Measurements from ENCODE around the gene BCKDK. TPM values are rescaled to one million over a fixed set of nuclear protein-coding genes. Genes with fewer than 3 reads are reported as not detected.

Gene BCKDK
- polyA plus RNA-seq, 1 of the 3 experiments (the other 2 are of a cell fraction), result 73.2 TPM

DNA sequence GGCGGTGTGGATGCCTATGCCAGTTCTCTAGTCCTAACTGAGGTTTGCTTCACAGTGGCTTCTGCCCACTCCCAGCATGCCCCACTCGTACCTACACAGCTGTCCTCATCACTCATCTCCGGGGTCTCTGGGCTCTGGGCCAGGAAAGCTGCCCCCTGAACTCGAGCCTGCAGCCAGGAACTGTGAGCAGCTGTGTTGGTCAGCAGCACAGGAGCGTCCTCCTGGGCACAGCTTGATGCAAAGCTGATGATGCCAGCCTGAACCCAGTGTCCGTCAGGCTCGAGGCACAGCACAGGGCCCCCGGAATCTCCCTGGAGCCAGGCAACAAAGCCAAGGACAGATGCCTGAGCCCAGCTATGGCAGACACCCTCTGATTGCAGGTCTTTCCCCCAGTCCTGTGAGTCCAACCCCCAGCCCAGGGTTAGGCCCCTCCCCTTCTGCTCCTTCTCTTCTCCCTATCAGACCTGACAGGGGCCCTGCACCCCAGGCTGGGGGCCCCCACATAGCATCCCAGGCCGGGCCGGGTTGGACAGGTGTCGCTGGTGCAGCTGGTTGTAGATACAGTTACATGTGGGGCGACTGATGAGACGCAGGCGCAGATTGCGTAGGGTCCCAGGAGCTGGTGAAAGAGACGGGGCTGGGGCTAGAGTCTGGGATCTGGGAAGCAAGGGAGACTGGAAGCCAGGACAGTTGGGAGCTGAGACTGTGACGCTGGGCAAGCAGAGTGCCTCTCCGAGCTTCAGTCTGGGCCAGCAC lies 22.1 kb upstream of the BCKDK start:
- ChIA-PET POLR2A (interaction anchor here (0.9 to 2.1 kb wide), 3 partner anchors 8 to 31 kb away, joined by 3 to 5 read pairs (median 5); partner anchors contain the start of genes KAT8 and ZNF668), CTCF (interaction anchor here (3.0 kb wide), 1 partner anchor 57 kb away, joined by 12 read pairs; no protein-coding TSS in a partner anchor)
- H3K4me3 ChIP-seq (ENCODE audit: low read depth in 2 of 2, low read length in 1 of 2), result no peak overlapping the region
- DNase-seq, result no peak
- H3F3A ChIP-seq (replicated peaks; ENCODE audit: insufficient read depth), result no peaks in the 10 kb centered on the region
- peaks cover 35% of the 10 kb centered on the region for H3K79me2 ChIP-seq (ENCODE audit: insufficient read depth)
- H3K9me2 ChIP-seq, result no peaks in the 10 kb centered on the region
- H3K9ac ChIP-seq, result no peak overlapping the region
- H3K4me1 ChIP-seq (ENCODE audit: control insufficient read depth in 1 of 2, insufficient read depth in 2 of 2, low read depth in 1 of 2, low read length in 1 of 2), result peaks cover 0 to 8% of the 10 kb centered on the region in 2 experiments; a peak in 2 of 4 replicates
- H3K36me3 ChIP-seq (replicated peaks in 1 of 2; ENCODE audit: control insufficient read depth in 1 of 2, insufficient read depth in 2 of 2, low read length in 1 of 2), result peaks cover 12 to 36% of the 10 kb centered on the region in 2 experiments
- no peak overlapping the region for H2AFZ ChIP-seq (ENCODE audit: low read depth)
- no peak overlapping the region for H3K27ac ChIP-seq (ENCODE audit: low read depth in 2 of 2, low read length in 1 of 2)
- TF ChIP-seq MXI1 (IDR thresholded peaks at IDR 0.05; ENCODE audit: low read depth, low read length) (no peak), RAD21 (IDR thresholded peaks at IDR 0.05; ENCODE audit: low read length) (no peak), TEAD4 (IDR thresholded peaks at IDR 0.05; ENCODE audit: borderline replicate concordance, insufficient read depth) (no peak), NRF1 (IDR thresholded peaks at IDR 0.05; ENCODE audit: low read depth, low read length) (no peak), FOSL2 (IDR thresholded peaks at IDR 0.05; ENCODE audit: borderline replicate concordance, low read depth) (no peak), RFX5 (IDR thresholded peaks at IDR 0.05; ENCODE audit: low read length) (no peak), EZH2phosphoT487 (IDR thresholded peaks at IDR 0.05; ENCODE audit: borderline replicate concordance, low read depth) (no peak), SIN3A (IDR thresholded peaks at IDR 0.05; ENCODE audit: borderline replicate concordance, low read depth, low read length) (no peak), ELF1 (IDR thresholded peaks at IDR 0.05) (no peak), NFIC (IDR thresholded peaks at IDR 0.05; ENCODE audit: borderline replicate concordance) (no peak)
- TF ChIP-seq, protein P1, sequence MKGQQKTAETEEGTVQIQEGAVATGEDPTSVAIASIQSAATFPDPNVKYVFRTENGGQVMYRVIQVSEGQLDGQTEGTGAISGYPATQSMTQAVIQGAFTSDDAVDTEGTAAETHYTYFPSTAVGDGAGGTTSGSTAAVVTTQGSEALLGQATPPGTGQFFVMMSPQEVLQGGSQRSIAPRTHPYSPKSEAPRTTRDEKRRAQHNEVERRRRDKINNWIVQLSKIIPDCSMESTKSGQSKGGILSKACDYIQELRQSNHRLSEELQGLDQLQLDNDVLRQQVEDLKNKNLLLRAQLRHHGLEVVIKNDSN (IDR thresholded peaks at IDR 0.05; ENCODE audit: borderline replicate concordance, low read depth), result no peak
- H4K20me1 ChIP-seq (ENCODE audit: insufficient read depth), result peaks cover 8% of the 10 kb centered on the region; the same call in 1 of the 2 replicates
- H3K9me3 ChIP-seq, result no peaks in the 10 kb centered on the region
- no peak overlapping the region for H3K4me2 ChIP-seq
- WGBS (ENCODE audit: low lambda C conversion rate), result 85% methylated on average over 14 of the region's 18 CpGs
- H3K27me3 ChIP-seq (ENCODE audit: insufficient read depth), result no peaks in the 10 kb centered on the region

DNA sequence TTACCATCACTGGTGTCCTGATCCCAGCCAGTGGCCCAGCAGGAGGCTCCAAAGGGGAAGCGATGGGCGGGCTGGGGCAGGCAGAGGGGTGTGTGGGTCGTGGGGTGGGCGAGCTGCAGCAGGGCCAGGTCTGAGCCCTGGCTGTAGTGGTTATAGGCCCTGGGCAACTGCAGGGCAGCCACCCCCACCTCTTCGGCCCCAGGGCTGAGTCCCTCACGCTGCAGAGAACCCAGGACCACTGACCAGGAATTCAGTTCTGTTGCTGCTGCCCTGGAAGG lies 21.6 kb upstream of the BCKDK start:
- Histone ChIP-seq H3K9ac (no peak overlapping the region), H3K4me1 (ENCODE audit: control insufficient read depth in 1 of 2, insufficient read depth in 2 of 2, low read depth in 1 of 2, low read length in 1 of 2) (peaks cover 0 to 8% of the 10 kb centered on the region in 2 experiments; a peak in 2 of 4 replicates), H3K4me3 (ENCODE audit: low read depth in 2 of 2, low read length in 1 of 2) (no peak overlapping the region), H4K20me1 (ENCODE audit: insufficient read depth) (peaks cover 7% of the 10 kb centered on the region; the same call in 1 of the 2 replicates), H3K4me2 (no peak overlapping the region), H3K9me2 (no peaks in the 10 kb centered on the region), H3K36me3 (replicated peaks in 1 of 2; ENCODE audit: control insufficient read depth in 1 of 2, insufficient read depth in 2 of 2, low read length in 1 of 2) (peaks cover 12 to 31% of the 10 kb centered on the region in 2 experiments), H3K79me2 (ENCODE audit: insufficient read depth) (peaks cover 39% of the 10 kb centered on the region), H2AFZ (ENCODE audit: low read depth) (no peak overlapping the region), H3K27me3 (ENCODE audit: insufficient read depth) (no peaks in the 10 kb centered on the region), H3K27ac (ENCODE audit: low read depth in 2 of 2, low read length in 1 of 2) (no peak overlapping the region), H3F3A (replicated peaks; ENCODE audit: insufficient read depth) (no peaks in the 10 kb centered on the region), H3K9me3 (no peaks in the 10 kb centered on the region)
- POLR2A ChIA-PET, result interaction anchor here (0.9 to 2.1 kb wide), 3 partner anchors 7 to 31 kb away, joined by 3 to 5 read pairs (median 5); partner anchors contain the start of genes KAT8 and ZNF668
- CTCF ChIA-PET, result interaction anchor here (3.0 kb wide), 1 partner anchor 56 kb away, joined by 12 read pairs; no protein-coding TSS in a partner anchor
- no peak for DNase-seq
- WGBS (ENCODE audit: low lambda C conversion rate), result no CpG with 5 or more reads among the region's 6 CpGs
- TF ChIP-seq MXI1 (IDR thresholded peaks at IDR 0.05; ENCODE audit: low read depth, low read length), result no peak
- no peak for TF ChIP-seq MEF2A (IDR thresholded peaks at IDR 0.05; ENCODE audit: borderline replicate concordance, low read depth)
- TF ChIP-seq, protein P2, sequence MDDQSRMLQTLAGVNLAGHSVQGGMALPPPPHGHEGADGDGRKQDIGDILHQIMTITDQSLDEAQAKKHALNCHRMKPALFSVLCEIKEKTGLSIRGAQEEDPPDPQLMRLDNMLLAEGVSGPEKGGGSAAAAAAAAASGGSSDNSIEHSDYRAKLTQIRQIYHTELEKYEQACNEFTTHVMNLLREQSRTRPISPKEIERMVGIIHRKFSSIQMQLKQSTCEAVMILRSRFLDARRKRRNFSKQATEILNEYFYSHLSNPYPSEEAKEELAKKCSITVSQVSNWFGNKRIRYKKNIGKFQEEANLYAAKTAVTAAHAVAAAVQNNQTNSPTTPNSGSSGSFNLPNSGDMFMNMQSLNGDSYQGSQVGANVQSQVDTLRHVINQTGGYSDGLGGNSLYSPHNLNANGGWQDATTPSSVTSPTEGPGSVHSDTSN (IDR thresholded peaks at IDR 0.05), result no peak
- TF ChIP-seq, protein P3, sequence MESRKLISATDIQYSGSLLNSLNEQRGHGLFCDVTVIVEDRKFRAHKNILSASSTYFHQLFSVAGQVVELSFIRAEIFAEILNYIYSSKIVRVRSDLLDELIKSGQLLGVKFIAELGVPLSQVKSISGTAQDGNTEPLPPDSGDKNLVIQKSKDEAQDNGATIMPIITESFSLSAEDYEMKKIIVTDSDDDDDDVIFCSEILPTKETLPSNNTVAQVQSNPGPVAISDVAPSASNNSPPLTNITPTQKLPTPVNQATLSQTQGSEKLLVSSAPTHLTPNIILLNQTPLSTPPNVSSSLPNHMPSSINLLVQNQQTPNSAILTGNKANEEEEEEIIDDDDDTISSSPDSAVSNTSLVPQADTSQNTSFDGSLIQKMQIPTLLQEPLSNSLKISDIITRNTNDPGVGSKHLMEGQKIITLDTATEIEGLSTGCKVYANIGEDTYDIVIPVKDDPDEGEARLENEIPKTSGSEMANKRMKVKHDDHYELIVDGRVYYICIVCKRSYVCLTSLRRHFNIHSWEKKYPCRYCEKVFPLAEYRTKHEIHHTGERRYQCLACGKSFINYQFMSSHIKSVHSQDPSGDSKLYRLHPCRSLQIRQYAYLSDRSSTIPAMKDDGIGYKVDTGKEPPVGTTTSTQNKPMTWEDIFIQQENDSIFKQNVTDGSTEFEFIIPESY (IDR thresholded peaks at IDR 0.05; ENCODE audit: borderline replicate concordance, low read depth), result no peak
- no peak for TF ChIP-seq JUND (IDR thresholded peaks at IDR 0.05)
- TF ChIP-seq, protein P4, sequence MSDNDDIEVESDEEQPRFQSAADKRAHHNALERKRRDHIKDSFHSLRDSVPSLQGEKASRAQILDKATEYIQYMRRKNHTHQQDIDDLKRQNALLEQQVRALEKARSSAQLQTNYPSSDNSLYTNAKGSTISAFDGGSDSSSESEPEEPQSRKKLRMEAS (IDR thresholded peaks at IDR 0.05; ENCODE audit: low read depth), result no peak
- TF ChIP-seq CHD2 (IDR thresholded peaks at IDR 0.05; ENCODE audit: low read length, partially characterized antibody), result no peak
- TF ChIP-seq RXRA (IDR thresholded peaks at IDR 0.05; ENCODE audit: borderline replicate concordance, low read depth), result no peak
- TF ChIP-seq, protein P5, sequence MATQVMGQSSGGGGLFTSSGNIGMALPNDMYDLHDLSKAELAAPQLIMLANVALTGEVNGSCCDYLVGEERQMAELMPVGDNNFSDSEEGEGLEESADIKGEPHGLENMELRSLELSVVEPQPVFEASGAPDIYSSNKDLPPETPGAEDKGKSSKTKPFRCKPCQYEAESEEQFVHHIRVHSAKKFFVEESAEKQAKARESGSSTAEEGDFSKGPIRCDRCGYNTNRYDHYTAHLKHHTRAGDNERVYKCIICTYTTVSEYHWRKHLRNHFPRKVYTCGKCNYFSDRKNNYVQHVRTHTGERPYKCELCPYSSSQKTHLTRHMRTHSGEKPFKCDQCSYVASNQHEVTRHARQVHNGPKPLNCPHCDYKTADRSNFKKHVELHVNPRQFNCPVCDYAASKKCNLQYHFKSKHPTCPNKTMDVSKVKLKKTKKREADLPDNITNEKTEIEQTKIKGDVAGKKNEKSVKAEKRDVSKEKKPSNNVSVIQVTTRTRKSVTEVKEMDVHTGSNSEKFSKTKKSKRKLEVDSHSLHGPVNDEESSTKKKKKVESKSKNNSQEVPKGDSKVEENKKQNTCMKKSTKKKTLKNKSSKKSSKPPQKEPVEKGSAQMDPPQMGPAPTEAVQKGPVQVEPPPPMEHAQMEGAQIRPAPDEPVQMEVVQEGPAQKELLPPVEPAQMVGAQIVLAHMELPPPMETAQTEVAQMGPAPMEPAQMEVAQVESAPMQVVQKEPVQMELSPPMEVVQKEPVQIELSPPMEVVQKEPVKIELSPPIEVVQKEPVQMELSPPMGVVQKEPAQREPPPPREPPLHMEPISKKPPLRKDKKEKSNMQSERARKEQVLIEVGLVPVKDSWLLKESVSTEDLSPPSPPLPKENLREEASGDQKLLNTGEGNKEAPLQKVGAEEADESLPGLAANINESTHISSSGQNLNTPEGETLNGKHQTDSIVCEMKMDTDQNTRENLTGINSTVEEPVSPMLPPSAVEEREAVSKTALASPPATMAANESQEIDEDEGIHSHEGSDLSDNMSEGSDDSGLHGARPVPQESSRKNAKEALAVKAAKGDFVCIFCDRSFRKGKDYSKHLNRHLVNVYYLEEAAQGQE (IDR thresholded peaks at IDR 0.05; ENCODE audit: low read depth, low read length), result no peak
